Bronchial epithelial cell (primary cell): ENCODE data around the gene PREX1. TPM values are rescaled to one million over a fixed set of nuclear protein-coding genes. Genes with fewer than 3 reads are reported as not detected.

ENCODE experiments used
- DNase-seq: peaks from one replicate; pipeline ENCODE4 v3.0.0-alpha.2; 2010; ENCODE audit warnings: low read depth
- FAIRE-seq: peaks from 2 replicates; lab custom pipeline; 2011; peaks lifted over from hg19 to GRCh38; lab: Jason Lieb, UNC
- H3K27me3 ChIP-seq: 2 replicates; pipeline ENCODE4 v1.5.1; 2011; ENCODE audit warnings: low read length; ENCODE audit not compliant: control insufficient read depth, insufficient read depth
- H3K36me3 ChIP-seq: 2 replicates; pipeline ENCODE4 v1.5.1; 2011; ENCODE audit warnings: low read length; ENCODE audit not compliant: control insufficient read depth, insufficient read depth
- H3K4me3 ChIP-seq: 2 replicates; pipeline ENCODE4 v1.5.1; 2011; ENCODE audit warnings: mild to moderate bottlenecking, low read depth, low read length, control low read depth
- CTCF ChIP-seq: IDR thresholded peaks from 2 replicates; pipeline ENCODE4 v1.5.1; 2011; ENCODE audit warnings: mild to moderate bottlenecking, moderate library complexity, low read length, control low read depth, inconsistent platforms; ENCODE audit not compliant: insufficient read depth, severe bottlenecking
- total RNA-seq: library from RNA; depleted of rRNA; stranded (reverse); fragments of >200 nt; gene quantifications from 2 replicates; pipeline ENCODE4 v1.2.1, GENCODE V29; 2014

PREX1 gene
- total RNA-seq, 1 donor from 2014 or later, result under 0.01 TPM

GRCh38 chr20:48795732-48796131, 32.1 kb downstream of the PREX1 start:
- Histone ChIP-seq H3K36me3 (no peaks in the 10 kb centered on the region), H3K27me3 (peaks cover 4% of the 10 kb centered on the region), H3K4me3 (no peak overlapping the region)
- TF ChIP-seq CTCF, result no peak
- FAIRE-seq (no peak), DNase-seq (no peak)

- H3K4me3 ChIP-seq, result no peak overlapping the region
- no peak for DNase-seq
- peaks cover 6% of the 10 kb centered on the region for H3K27me3 ChIP-seq
- H3K36me3 ChIP-seq, result no peaks in the 10 kb centered on the region
- FAIRE-seq, result no peak
- no peak for TF ChIP-seq CTCF
Observed at GRCh38 chr20:48794816-48795457, 32.9 kb downstream of the PREX1 start.

DNA sequence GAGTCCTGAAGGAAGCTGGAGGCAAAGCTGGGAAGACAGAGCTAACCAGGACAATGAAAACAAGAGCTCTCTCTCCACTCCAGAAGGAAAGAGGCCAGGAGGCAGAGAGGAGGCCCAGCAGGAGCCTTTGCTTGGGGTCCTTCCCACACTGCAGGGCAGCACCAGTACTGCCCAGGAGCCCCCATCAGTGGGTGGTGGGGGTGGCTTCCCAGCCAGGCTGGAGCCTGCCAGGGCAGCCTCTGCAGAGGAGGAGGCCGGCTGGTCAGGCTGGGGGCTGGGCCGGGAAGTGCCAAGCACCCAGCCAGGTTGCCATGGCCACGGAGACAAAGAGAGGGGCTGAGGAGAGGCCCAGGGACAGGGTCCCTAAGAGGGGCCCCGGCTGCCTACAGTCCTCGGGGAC, 33.4 kb downstream of the PREX1 start:
- DNase-seq (no peak), FAIRE-seq (no peak)
- Histone ChIP-seq H3K36me3 (no peaks in the 10 kb centered on the region), H3K4me3 (no peak overlapping the region), H3K27me3 (peaks cover 6% of the 10 kb centered on the region)
- no peak for TF ChIP-seq CTCF

GRCh38 chr20:48793776-48794175, 34.0 kb downstream of the PREX1 start:
- TF ChIP-seq CTCF, result no peak
- DNase-seq (no peak), FAIRE-seq (no peak)
- Histone ChIP-seq H3K27me3 (peaks cover 6% of the 10 kb centered on the region), H3K36me3 (no peaks in the 10 kb centered on the region), H3K4me3 (no peak overlapping the region)

DNA sequence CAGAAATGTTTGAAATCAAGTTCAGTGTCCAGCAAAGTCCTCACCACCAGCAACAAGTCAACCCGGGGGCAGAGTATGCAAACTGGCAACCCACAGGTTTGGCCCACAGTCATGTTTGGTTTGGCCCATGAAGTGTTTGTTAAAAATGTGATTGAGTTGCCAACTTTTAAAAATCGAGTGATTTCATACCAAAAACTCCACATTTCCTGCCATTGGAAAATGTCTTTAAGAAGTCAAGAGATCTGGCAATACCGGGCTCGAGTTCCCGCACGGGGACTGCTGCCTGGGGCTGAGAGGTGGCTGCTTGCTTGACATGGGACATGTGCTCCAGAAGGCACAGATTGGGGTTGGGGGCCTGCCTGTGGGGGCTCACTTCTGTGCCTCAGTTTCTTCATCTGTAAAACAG, 36.1 kb downstream of the PREX1 start:
- Histone ChIP-seq H3K27me3 (peaks cover 4% of the 10 kb centered on the region), H3K36me3 (no peaks in the 10 kb centered on the region), H3K4me3 (no peak overlapping the region)
- FAIRE-seq (no peak), DNase-seq (no peak)
- TF ChIP-seq CTCF, result no peak

DNA sequence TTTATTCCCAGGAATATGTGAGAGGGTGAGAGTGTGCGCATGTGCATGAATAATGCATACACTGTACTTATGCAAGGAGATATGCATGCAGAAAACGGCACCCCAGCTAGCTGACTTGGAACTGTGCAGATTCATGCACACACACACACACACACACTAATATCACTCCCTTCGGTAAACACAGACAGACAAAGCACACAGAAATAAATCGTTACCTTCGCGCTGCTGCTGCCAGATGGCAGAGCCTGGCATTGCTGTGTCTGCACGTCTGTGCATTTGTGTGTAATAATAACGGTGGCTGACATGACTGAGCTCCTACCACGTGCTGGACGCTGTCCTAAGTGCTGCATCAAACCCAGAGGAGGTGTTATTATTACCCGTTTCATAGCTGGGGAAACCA, 36.8 kb downstream of the PREX1 start:
- DNase-seq (no peak), FAIRE-seq (no peak)
- no peak for TF ChIP-seq CTCF
- H3K27me3 ChIP-seq, result peaks cover 4% of the 10 kb centered on the region
- H3K4me3 ChIP-seq, result no peak overlapping the region
- no peaks in the 10 kb centered on the region for H3K36me3 ChIP-seq
